ENCODE data around the gene PHF2. TPM values are rescaled to one million over a fixed set of nuclear protein-coding genes. Genes with fewer than 3 reads are reported as not detected.

PHF2 gene
- total RNA-seq, 1 experiment from 2014 or later = 17.4 TPM

- H4K20me1 ChIP-seq (ENCODE audit: control insufficient read depth, insufficient read depth, insufficient read length) = no peaks in the 10 kb centered on the region
- H3K14ac ChIP-seq (ENCODE audit: insufficient read depth, low read length) = no peak overlapping the region
- no peak overlapping the region for H3K18ac ChIP-seq (ENCODE audit: insufficient read length, low read depth, low read length)
- DNase-seq = no peak
- no peak overlapping the region for H2BK20ac ChIP-seq (ENCODE audit: low read depth, low read length, poor library complexity, severe bottlenecking)
- H3K79me2 ChIP-seq (ENCODE audit: insufficient read depth, low read length) = no peaks in the 10 kb centered on the region
- no peaks in the 10 kb centered on the region for H3K79me1 ChIP-seq (ENCODE audit: insufficient read depth, low read depth, low read length, poor library complexity, severe bottlenecking)
- H3K27ac ChIP-seq (ENCODE audit: insufficient read length, low read depth, low read length) = no peak overlapping the region
- H3K23ac ChIP-seq (ENCODE audit: insufficient read length, low read depth, low read length) = no peak overlapping the region
- no peaks in the 10 kb centered on the region for H3K9me3 ChIP-seq (ENCODE audit: control insufficient read depth, low read depth, low read length)
- no peaks in the 10 kb centered on the region; the same call in 1 of the 2 replicates for H3K4me1 ChIP-seq (ENCODE audit: insufficient read depth, low read length)
- H3K4me3 Mint-ChIP-seq = no peak overlapping the region
- H3K9me3 Mint-ChIP-seq = no peaks in the 10 kb centered on the region
- H3K27me3 Mint-ChIP-seq (ENCODE audit: low read depth) = no peaks in the 10 kb centered on the region
- H3K4ac ChIP-seq (ENCODE audit: low read depth, low read length) = no peak overlapping the region
- no peak overlapping the region for H2BK120ac ChIP-seq (ENCODE audit: low read depth, low read length, poor library complexity, severe bottlenecking)
- H2AFZ ChIP-seq (ENCODE audit: low read length) = no peak overlapping the region
- H2AK5ac ChIP-seq (ENCODE audit: insufficient read length, low read length) = no peak overlapping the region
- no peak overlapping the region for H3K27ac Mint-ChIP-seq
- no peak overlapping the region for H4K5ac ChIP-seq (ENCODE audit: insufficient read length, low read depth, low read length)
- peaks cover 20 to 66% (median 25%) of the 10 kb centered on the region in 3 experiments; a peak in 6 of 7 replicates for H3K36me3 Mint-ChIP-seq (ENCODE audit: insufficient read depth in 1 of 3, low read depth in 3 of 3)
- no peak overlapping the region for H2BK12ac ChIP-seq (ENCODE audit: insufficient read length, low read depth, low read length)
- no peak overlapping the region for H3K56ac ChIP-seq (ENCODE audit: insufficient read length, low read depth, low read length)
- H3K4me1 Mint-ChIP-seq = peaks cover 5 to 13% of the 10 kb centered on the region in 2 experiments; a peak in 3 of 4 replicates
- H4K8ac ChIP-seq (replicated peaks; ENCODE audit: insufficient read length, low read depth, low read length) = no peak overlapping the region
- H3T11ph ChIP-seq (ENCODE audit: low read length) = no peak overlapping the region
- no peaks in the 10 kb centered on the region for H3K23me2 ChIP-seq (ENCODE audit: insufficient read length, low read depth, low read length, poor library complexity, severe bottlenecking)
- no peak overlapping the region for H3K4me2 ChIP-seq (ENCODE audit: insufficient read depth, insufficient read length, low read length)
- no peak overlapping the region for H2BK5ac ChIP-seq (ENCODE audit: insufficient read length, low read length)
- H4K91ac ChIP-seq (ENCODE audit: insufficient read length, low read depth, low read length) = no peak overlapping the region
- WGBS (ENCODE audit: extremely low coverage, insufficient read length, low lambda C conversion rate) = no CpG with 5 or more reads among the region's 9 CpGs
- H3K27me3 ChIP-seq (ENCODE audit: insufficient read depth, low read length) = no peaks in the 10 kb centered on the region
- no peak overlapping the region for H2BK15ac ChIP-seq (ENCODE audit: low read depth, low read length)
- no peak overlapping the region for H3K9ac ChIP-seq (ENCODE audit: extremely low read depth, insufficient read length, low read length)
- peak; percentile 29; the same call in 2 of the 3 replicates for TF ChIP-seq CTCF (conservative IDR thresholded peaks at IDR 0.05)
Observed at GRCh38 chr9:93536874-93537273, 39.5 kb upstream of the PHF2 start.

Data from H9 (cell line).